SK-N-SH (cell line): ENCODE measurements around the gene CERS6. TPM values are rescaled to one million over a fixed set of nuclear protein-coding genes. Genes with fewer than 3 reads are reported as not detected.

Source experiments
- CTCF ChIA-PET: fragments of 300-600, 350-600 bp; formaldehyde crosslinking; extraction: SDS; loops from one replicate; lab custom pipeline; 2021; lab: Yijun Ruan, JAX
- POLR2A ChIA-PET: fragments of 350-600 bp; sonication (Branson Sonifier 250); formaldehyde crosslinking; extraction: SDS; loops from one replicate; lab custom pipeline; 2020; ENCODE audit warnings: antibody characterized with exemption, inconsistent platforms; lab: Yijun Ruan, JAX
- DNase-seq: peaks from one replicate; pipeline ENCODE4 v3.0.0; 2012
- H2AFZ ChIP-seq: fragments of 200-600 bp; sonication (generic); 2 replicates; pipeline ENCODE4 v1.8.1; 2016; ENCODE audit warnings: antibody characterized with exemption, mild to moderate bottlenecking, low read depth
- H3F3A ChIP-seq: fragments of 200-600 bp; sonication (generic); replicated peaks from 2 replicates; pipeline ENCODE3; 2016; ENCODE audit warnings: antibody characterized with exemption, mild to moderate bottlenecking; ENCODE audit not compliant: insufficient read depth
- H3K27ac ChIP-seq, 2 experiments: fragments of 200-500 bp in 1 of 2; fragments of 200-600 bp in 1 of 2; sonication (Bioruptor generic) in 1 of 2; sonication (generic), shearing (Covaris generic) in 1 of 2; 2 replicates each; pipeline versions ENCODE4 v1.5.1 to v1.6.1; 2014 to 2016; ENCODE audit warnings: low read depth in 2 of 2, inconsistent platforms in 1 of 2, low read length in 1 of 2, mild to moderate bottlenecking in 1 of 2, mixed read lengths in 1 of 2
- H3K27me3 ChIP-seq: fragments of 200-600 bp; sonication (generic), shearing (Covaris generic); 2 replicates; pipeline ENCODE4 v1.6.1; 2016; ENCODE audit warnings: mixed run types; ENCODE audit not compliant: insufficient read depth
- H3K36me3 ChIP-seq, 2 experiments: fragments of 200-500 bp in 1 of 2; fragments of 200-600 bp in 1 of 2; sonication (Bioruptor generic) in 1 of 2; sonication (generic) in 1 of 2; replicated peaks in 1 of 2; 2 replicates each; pipeline versions ENCODE3 to v1.5.1; 2014 to 2016; ENCODE audit warnings: low read length in 1 of 2, mild to moderate bottlenecking in 1 of 2; ENCODE audit not compliant: insufficient read depth in 2 of 2, control insufficient read depth in 1 of 2
- H3K4me1 ChIP-seq, 2 experiments: fragments of 200-500 bp in 1 of 2; fragments of 200-600 bp in 1 of 2; sonication (Bioruptor generic) in 1 of 2; sonication (generic), shearing (Covaris generic) in 1 of 2; 2 replicates each; pipeline versions ENCODE4 v1.5.1 to v1.6.1; 2014 to 2016; ENCODE audit warnings: low read depth in 1 of 2, low read length in 1 of 2, mixed run types in 1 of 2; ENCODE audit not compliant: insufficient read depth in 2 of 2, control insufficient read depth in 1 of 2
- H3K4me2 ChIP-seq: fragments of 200-600 bp; sonication (generic), shearing (Covaris generic); 2 replicates; pipeline ENCODE4 v1.6.1; 2017; ENCODE audit warnings: mixed run types
- H3K4me3 ChIP-seq, 2 experiments: fragments of 200-500 bp in 1 of 2; fragments of 200-600 bp in 1 of 2; sonication (Bioruptor generic) in 1 of 2; sonication (generic), shearing (Covaris generic) in 1 of 2; 2 replicates each; pipeline versions ENCODE4 v1.5.1 to v1.8.1; 2014 to 2016; ENCODE audit warnings: low read depth in 2 of 2, inconsistent platforms in 1 of 2, low read length in 1 of 2, mild to moderate bottlenecking in 1 of 2, mixed read lengths in 1 of 2, moderate library complexity in 1 of 2
- H3K79me2 ChIP-seq: fragments of 200-600 bp; sonication (generic); 2 replicates; pipeline ENCODE4 v1.8.1; 2017; ENCODE audit warnings: mild to moderate bottlenecking; ENCODE audit not compliant: insufficient read depth
- H3K9ac ChIP-seq: fragments of 200-600 bp; sonication (generic); 2 replicates; pipeline ENCODE4 v1.6.1; 2017; ENCODE audit warnings: mixed run types
- H3K9me2 ChIP-seq: fragments of 200-600 bp; sonication (generic); 2 replicates; pipeline ENCODE4 v1.6.1; 2017; ENCODE audit warnings: mixed run types
- H3K9me3 ChIP-seq: fragments of 200-600 bp; sonication (generic); 2 replicates; pipeline ENCODE4 v1.6.1; 2017; ENCODE audit warnings: mixed run types, mild to moderate bottlenecking, moderate library complexity
- H4K20me1 ChIP-seq: fragments of 200-600 bp; sonication (generic); 2 replicates; pipeline ENCODE4 v1.6.1; 2017; ENCODE audit warnings: mild to moderate bottlenecking, mixed run types; ENCODE audit not compliant: insufficient read depth
- EP300 ChIP-seq, 2 experiments: IDR thresholded peaks; 2 replicates each; pipeline versions ENCODE4 v1.4.0 to v1.6.1; 2012; ENCODE audit warnings: borderline replicate concordance in 1 of 2, low read depth in 1 of 2, low read length in 1 of 2
- EZH2phosphoT487 ChIP-seq: fragments of 200-600 bp; sonication (generic); IDR thresholded peaks from 2 replicates; pipeline ENCODE4 v1.6.1; 2017; ENCODE audit warnings: low read depth, mixed run types, mild to moderate bottlenecking, antibody characterized with exemption, moderate library complexity, borderline replicate concordance
- FOSL2 ChIP-seq: IDR thresholded peaks from 2 replicates; pipeline ENCODE4 v1.4.0; 2012; ENCODE audit warnings: low read depth, mild to moderate bottlenecking, moderate library complexity, borderline replicate concordance
- GABPA ChIP-seq: IDR thresholded peaks from 2 replicates; pipeline ENCODE4 v1.4.0; 2012; ENCODE audit warnings: low read depth, mild to moderate bottlenecking
- MEF2A ChIP-seq: IDR thresholded peaks from 2 replicates; pipeline ENCODE4 v1.4.0; 2012; ENCODE audit warnings: low read depth, borderline replicate concordance
- MXI1 ChIP-seq: IDR thresholded peaks from 2 replicates; pipeline ENCODE4 v1.6.1; 2012; ENCODE audit warnings: mild to moderate bottlenecking, low read depth, low read length, improper control_type of control experiment
- NFIC ChIP-seq: IDR thresholded peaks from 2 replicates; pipeline ENCODE4 v1.4.0; 2012; ENCODE audit warnings: borderline replicate concordance
- NRF1 ChIP-seq: IDR thresholded peaks from 2 replicates; pipeline ENCODE4 v1.6.1; 2012; ENCODE audit warnings: low read depth, mild to moderate bottlenecking, low read length
- POLR2AphosphoS5 ChIP-seq: IDR thresholded peaks from 2 replicates; pipeline ENCODE4 v1.6.1; 2012; ENCODE audit warnings: low read depth, low read length
- RCOR1 ChIP-seq: fragments of 150-350 bp; IDR thresholded peaks from 2 replicates; pipeline ENCODE4 v1.6.1; 2017; ENCODE audit warnings: antibody characterized with exemption, low read length
- REST ChIP-seq: IDR thresholded peaks from 2 replicates; pipeline ENCODE4 v1.6.1; 2012; ENCODE audit warnings: mild to moderate bottlenecking, low read depth, low read length, moderate library complexity
- SMC3 ChIP-seq: IDR thresholded peaks from 2 replicates; pipeline ENCODE4 v1.6.1; 2012; ENCODE audit warnings: low read depth, low read length, improper control_type of control experiment
- USF2 ChIP-seq: fragments of 150-350 bp; IDR thresholded peaks from 2 replicates; pipeline ENCODE4 v1.6.1; 2017; ENCODE audit warnings: antibody characterized with exemption, low read length, low read depth, borderline replicate concordance
- WGBS: methylation state at CpG from one replicate; pipeline ENCODE4 v1.1.6; 2017; ENCODE audit warnings: low lambda C conversion rate; 5-methylcytosine and 5-hydroxymethylcytosine counted together
- polyA plus RNA-seq, 3 experiments: library from polyadenylated mRNA; depleted of rRNA; stranded (reverse); fragments of >200 nt; gene quantifications; 2 replicates each; pipeline ENCODE4 v1.2.3, GENCODE V29; 2012

CERS6 gene
- polyA plus RNA-seq, 1 of the 3 experiments (the other 2 are of a cell fraction), result 1.8 TPM

- DNase-seq, result no peak
- no peaks in the 10 kb centered on the region for H3K9me3 ChIP-seq
- POLR2A ChIA-PET, result no interaction called here
These were observed 6.5 kb downstream of the CERS6 start for GRCh38 chr2:168462543-168463045.

More at GRCh38 chr2:168462543-168463045, 6.5 kb downstream of the CERS6 start:
- no peak overlapping the region for H3K27ac ChIP-seq
- no peak overlapping the region for H3K4me2 ChIP-seq
- peaks cover 4% of the 10 kb centered on the region for H3F3A ChIP-seq
- 0 out of 2 replicates have a peak, but pooled peaks cover 5% of the 10 kb centered on the region for H3K79me2 ChIP-seq
- CTCF ChIA-PET, result interaction anchor here (1.0 kb wide), 1 partner anchor 19 kb away, joined by 3 read pairs; no protein-coding TSS in a partner anchor
- TF ChIP-seq EZH2phosphoT487 (no peak), POLR2AphosphoS5 (no peak), EP300 (IDR thresholded peaks at IDR 0.05; ENCODE audit: borderline replicate concordance in 1 of 2, low read depth in 1 of 2, low read length in 1 of 2) (no peak), REST (no peak), USF2 (no peak), GABPA (no peak), RCOR1 (no peak), NFIC (no peak), NRF1 (no peak), SMC3 (no peak), MXI1 (no peak), FOSL2 (no peak), MEF2A (no peak)
- WGBS, result 82% methylated on average over 2 of the region's 2 CpGs
- H3K27me3 ChIP-seq, result no peaks in the 10 kb centered on the region
- H3K36me3 ChIP-seq, result no peaks in the 10 kb centered on the region
- no peak overlapping the region for H3K9ac ChIP-seq
- no peaks in the 10 kb centered on the region for H4K20me1 ChIP-seq
- H3K4me1 ChIP-seq, result peaks cover 7 to 9% of the 10 kb centered on the region in 2 experiments; a peak in 2 of 4 replicates
- no peaks in the 10 kb centered on the region for H3K9me2 ChIP-seq
- H3K4me3 ChIP-seq, result no peak overlapping the region
- no peak overlapping the region for H2AFZ ChIP-seq
